HUES6 (cell line): ENCODE data around the gene BSN.

Experiments used
- H3K27ac ChIP-seq: 2 replicates; pipeline ENCODE4 v1.7.0; 2013; ENCODE audit warnings: low read depth, mild to moderate bottlenecking, low read length, inconsistent platforms
- H3K27me3 ChIP-seq: 2 replicates; pipeline ENCODE4 v1.6.1; 2013; ENCODE audit warnings: low read length; ENCODE audit not compliant: control insufficient read depth, insufficient read depth
- H3K36me3 ChIP-seq: 2 replicates; pipeline ENCODE4 v1.6.1; 2013; ENCODE audit warnings: low read length; ENCODE audit not compliant: control insufficient read depth, insufficient read depth
- H3K4me1 ChIP-seq: 2 replicates; pipeline ENCODE4 v1.6.1; 2013; ENCODE audit warnings: low read length; ENCODE audit not compliant: control insufficient read depth, insufficient read depth
- H3K4me3 ChIP-seq: 2 replicates; pipeline ENCODE4 v1.5.1; 2013; ENCODE audit warnings: low read depth, low read length
- H3K9ac ChIP-seq: one replicate; pipeline ENCODE4 v1.6.1; 2013; ENCODE audit warnings: mild to moderate bottlenecking, low read length
- H3K9me3 ChIP-seq: 2 replicates; pipeline ENCODE4 v1.6.1; 2013; ENCODE audit warnings: low read depth, low read length; ENCODE audit not compliant: control insufficient read depth, insufficient read depth

BSN gene

DNA sequence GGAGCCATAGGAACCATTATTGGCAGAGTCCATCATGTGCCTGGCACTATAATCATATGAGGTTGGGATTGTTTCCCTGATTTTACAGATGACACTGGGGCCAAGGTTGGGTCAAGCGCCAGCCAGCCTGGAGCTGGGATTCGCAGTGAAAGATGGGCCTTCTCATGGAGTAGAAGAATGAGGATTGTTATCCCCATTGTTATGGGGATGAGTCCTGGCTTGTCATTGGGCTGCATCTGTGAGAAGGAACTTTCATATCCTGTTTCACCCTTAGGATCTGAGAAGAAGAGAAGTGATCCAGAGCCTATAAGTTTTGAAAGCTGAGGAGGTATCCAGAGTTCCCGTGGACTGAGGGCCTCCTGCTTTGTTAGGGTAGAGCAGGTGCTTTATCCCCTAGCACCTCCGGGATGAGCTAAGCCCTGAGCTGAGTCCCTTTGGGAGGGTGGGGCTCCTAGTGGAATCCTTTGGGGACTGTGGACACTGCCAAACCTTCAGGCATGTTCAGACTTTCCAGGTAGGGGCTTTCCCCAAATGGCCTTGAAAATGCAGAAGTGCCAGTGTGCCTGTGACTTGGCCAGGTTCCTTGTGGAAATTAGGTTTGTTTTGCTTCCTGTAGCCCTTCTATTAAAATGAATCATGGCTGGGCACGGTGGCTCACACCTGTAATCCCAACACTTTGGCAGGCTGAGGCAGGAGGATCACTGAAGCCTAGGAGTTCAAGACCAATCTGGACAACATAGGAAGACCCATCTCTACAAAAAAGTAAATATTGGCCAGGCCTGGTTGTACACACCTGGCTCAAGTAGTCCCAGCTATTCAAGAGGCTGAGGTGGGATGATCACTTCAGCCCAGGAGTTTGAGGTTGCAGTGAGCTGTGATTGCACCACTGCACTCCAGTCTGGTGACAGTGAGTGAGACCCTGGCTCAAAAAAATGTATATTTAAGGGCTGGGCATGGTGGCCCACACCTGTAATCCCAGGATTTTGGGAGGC is 30.2 kb upstream of the BSN start:
- no peak overlapping the region for H3K27ac ChIP-seq
- no peaks in the 10 kb centered on the region for H3K4me1 ChIP-seq
- peaks cover 35% of the 10 kb centered on the region for H3K36me3 ChIP-seq
- no peaks in the 10 kb centered on the region for H3K27me3 ChIP-seq
- no peaks in the 10 kb centered on the region for H3K9me3 ChIP-seq
- H3K9ac ChIP-seq: no peak overlapping the region
- H3K4me3 ChIP-seq: no peak overlapping the region

DNA sequence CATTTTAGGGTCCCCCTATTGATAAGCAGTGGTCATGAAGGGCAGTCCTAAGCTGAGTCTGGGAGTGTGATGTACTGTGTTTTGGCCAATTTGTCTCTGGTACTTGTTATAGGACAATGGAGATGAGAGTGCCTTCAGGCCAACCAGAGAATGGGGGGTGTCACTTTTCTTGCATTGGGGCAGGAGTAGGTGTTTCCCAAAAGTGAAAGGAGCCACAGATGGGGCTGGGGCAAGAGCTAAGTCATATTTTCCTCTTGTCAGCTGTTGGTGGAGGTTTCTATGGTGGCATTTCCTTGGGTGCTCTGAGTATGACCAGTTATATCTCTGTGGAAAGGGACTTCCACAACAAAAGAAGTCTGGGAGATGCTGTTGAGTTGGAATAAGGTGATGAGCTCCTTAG is 24.7 kb upstream of the BSN start:
- Histone ChIP-seq H3K4me3 (no peak overlapping the region), H3K4me1 (no peaks in the 10 kb centered on the region; the same call in 1 of the 2 replicates), H3K27me3 (no peaks in the 10 kb centered on the region), H3K9me3 (no peaks in the 10 kb centered on the region), H3K9ac (no peak overlapping the region), H3K27ac (no peak overlapping the region), H3K36me3 (peaks cover 47% of the 10 kb centered on the region)

DNA sequence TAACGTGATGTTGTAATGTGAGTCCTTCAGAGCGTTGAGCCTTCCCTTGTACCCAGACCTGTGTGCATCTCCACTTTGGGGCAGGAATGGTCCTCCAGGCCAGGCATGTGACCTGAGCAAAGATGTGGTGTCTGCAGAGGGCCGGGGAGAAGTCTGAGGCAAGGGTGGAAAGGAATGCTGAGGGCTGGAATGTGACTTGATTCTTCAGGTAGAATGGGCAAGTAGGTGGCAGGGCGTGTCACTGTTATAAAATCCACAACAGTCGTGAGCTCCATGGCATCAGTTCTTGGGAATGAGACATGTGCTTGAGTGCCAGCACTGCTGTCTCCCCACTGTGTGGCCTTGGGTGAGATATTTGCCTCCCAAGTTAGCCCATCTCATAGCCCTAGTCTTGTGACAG is 24.0 kb upstream of the BSN start:
- no peaks in the 10 kb centered on the region for H3K9me3 ChIP-seq

DNA sequence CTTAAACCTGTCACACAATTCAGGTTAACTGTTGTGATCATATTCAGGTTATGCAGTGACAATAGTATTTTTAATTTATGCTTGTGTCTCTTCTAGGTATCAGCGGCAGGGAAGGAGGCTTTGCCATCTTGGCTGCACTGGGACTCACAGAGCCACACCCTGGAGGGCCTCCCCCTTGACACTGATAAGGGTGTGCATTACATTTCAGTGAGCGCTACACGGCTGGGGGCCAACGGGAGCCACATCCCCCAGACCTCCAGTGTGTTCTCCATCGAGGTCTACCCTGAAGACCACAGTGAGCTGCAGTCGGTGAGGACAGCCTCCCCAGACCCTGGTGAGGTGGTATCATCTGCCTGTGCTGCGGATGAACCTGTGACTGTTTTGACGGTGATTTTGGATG is 23.6 kb upstream of the BSN start:
- Histone ChIP-seq H3K36me3 (peaks cover 45% of the 10 kb centered on the region), H3K27ac (no peak overlapping the region), H3K4me3 (no peak overlapping the region), H3K27me3 (no peaks in the 10 kb centered on the region), H3K4me1 (peaks cover 8% of the 10 kb centered on the region), H3K9ac (no peak overlapping the region), H3K9me3 (no peaks in the 10 kb centered on the region)

More for the DNA sequence above, 24.0 kb upstream of the BSN start:
- Histone ChIP-seq H3K36me3 (peaks cover 43% of the 10 kb centered on the region), H3K27me3 (no peaks in the 10 kb centered on the region), H3K27ac (no peak overlapping the region), H3K9ac (no peak overlapping the region), H3K4me1 (peaks cover 3% of the 10 kb centered on the region; the same call in 1 of the 2 replicates), H3K4me3 (no peak overlapping the region)

DNA sequence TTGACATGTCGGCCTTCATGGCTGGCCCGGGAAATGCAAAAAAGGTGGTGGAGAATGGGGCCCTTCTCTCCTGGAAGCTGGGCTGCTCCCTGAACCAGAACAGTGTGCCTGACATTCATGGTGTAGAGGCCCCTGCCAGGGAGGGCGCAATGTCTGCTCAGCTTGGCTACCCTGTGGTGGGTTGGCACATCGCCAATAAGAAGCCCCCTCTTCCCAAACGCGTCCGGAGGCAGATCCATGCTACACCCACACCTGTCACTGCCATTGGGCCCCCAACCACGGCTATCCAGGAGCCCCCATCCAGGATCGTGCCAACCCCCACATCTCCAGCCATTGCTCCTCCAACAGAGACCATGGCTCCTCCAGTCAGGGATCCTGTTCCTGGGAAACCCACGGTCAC is 23.1 kb upstream of the BSN start:
- no peak overlapping the region for H3K4me3 ChIP-seq
- H3K4me1 ChIP-seq: peaks cover 13% of the 10 kb centered on the region
- H3K27ac ChIP-seq: no peak overlapping the region
- H3K27me3 ChIP-seq: no peaks in the 10 kb centered on the region
- H3K9ac ChIP-seq: no peak overlapping the region
- no peaks in the 10 kb centered on the region for H3K9me3 ChIP-seq
- peaks cover 45% of the 10 kb centered on the region for H3K36me3 ChIP-seq

DNA sequence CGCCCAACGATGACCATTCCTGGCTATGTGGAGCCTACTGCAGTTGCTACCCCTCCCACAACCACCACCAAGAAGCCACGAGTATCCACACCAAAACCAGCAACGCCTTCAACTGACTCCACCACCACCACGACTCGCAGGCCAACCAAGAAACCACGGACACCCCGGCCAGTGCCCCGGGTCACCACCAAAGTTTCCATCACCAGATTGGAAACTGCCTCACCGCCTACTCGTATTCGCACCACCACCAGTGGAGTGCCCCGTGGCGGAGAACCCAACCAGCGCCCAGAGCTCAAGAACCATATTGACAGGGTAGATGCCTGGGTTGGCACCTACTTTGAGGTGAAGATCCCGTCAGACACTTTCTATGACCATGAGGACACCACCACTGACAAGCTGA is 22.6 kb upstream of the BSN start:
- Histone ChIP-seq H3K9me3 (no peaks in the 10 kb centered on the region), H3K4me1 (peaks cover 18% of the 10 kb centered on the region), H3K36me3 (peaks cover 45% of the 10 kb centered on the region)

DNA sequence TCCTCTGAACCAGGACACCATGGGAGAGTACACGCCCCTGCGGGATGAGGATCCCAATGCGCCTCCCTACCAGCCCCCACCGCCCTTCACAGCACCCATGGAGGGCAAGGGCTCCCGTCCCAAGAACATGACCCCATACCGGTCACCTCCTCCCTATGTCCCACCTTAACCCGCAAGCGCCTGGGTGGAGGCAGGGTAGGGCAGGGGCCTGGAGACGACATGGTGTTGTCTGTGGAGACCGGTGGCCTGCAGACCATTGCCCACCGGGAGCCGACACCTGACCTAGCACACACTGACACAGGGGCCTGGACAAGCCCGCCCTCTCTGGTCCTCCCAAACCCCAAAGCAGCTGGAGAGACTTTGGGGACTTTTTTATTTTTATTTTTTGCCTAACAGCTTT is 21.2 kb upstream of the BSN start:
- no peak overlapping the region for H3K4me3 ChIP-seq
- no peaks in the 10 kb centered on the region for H3K9me3 ChIP-seq
- H3K9ac ChIP-seq: no peak overlapping the region
- H3K4me1 ChIP-seq: peaks cover 20% of the 10 kb centered on the region
- H3K27me3 ChIP-seq: no peaks in the 10 kb centered on the region
- H3K36me3 ChIP-seq: peaks cover 45% of the 10 kb centered on the region
- no peak overlapping the region for H3K27ac ChIP-seq

More for the DNA sequence above, 22.6 kb upstream of the BSN start:
- Histone ChIP-seq H3K27me3 (no peaks in the 10 kb centered on the region), H3K9ac (no peak overlapping the region), H3K4me3 (no peak overlapping the region), H3K27ac (no peak overlapping the region)

DNA sequence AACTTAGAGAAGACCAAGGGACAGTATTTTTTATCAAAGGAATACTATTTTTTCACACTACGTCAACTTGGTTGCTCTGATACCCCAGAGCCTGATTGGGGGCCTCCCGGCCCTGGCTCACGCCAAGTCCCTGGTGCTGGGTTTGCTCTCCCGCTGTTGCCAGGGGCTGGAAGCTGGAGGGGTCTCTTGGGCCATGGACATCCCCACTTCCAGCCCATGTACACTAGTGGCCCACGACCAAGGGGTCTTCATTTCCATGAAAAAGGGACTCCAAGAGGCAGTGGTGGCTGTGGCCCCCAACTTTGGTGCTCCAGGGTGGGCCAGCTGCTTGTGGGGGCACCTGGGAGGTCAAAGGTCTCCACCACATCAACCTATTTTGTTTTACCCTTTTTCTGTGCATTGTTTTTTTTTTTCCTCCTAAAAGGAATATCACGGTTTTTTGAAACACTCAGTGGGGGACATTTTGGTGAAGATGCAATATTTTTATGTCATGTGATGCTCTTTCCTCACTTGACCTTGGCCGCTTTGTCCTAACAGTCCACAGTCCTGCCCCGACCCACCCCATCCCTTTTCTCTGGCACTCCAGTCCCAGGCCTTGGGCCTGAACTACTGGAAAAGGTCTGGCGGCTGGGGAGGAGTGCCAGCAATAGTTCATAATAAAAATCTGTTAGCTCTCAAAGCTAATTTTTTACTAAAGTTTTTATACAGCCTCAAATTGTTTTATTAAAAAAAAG is 20.3 kb upstream of the BSN start:
- Histone ChIP-seq H3K27ac (no peak overlapping the region), H3K27me3 (no peaks in the 10 kb centered on the region), H3K4me1 (peaks cover 20% of the 10 kb centered on the region), H3K4me3 (no peak overlapping the region), H3K9me3 (no peaks in the 10 kb centered on the region), H3K9ac (no peak overlapping the region), H3K36me3 (peaks cover 45% of the 10 kb centered on the region)

DNA sequence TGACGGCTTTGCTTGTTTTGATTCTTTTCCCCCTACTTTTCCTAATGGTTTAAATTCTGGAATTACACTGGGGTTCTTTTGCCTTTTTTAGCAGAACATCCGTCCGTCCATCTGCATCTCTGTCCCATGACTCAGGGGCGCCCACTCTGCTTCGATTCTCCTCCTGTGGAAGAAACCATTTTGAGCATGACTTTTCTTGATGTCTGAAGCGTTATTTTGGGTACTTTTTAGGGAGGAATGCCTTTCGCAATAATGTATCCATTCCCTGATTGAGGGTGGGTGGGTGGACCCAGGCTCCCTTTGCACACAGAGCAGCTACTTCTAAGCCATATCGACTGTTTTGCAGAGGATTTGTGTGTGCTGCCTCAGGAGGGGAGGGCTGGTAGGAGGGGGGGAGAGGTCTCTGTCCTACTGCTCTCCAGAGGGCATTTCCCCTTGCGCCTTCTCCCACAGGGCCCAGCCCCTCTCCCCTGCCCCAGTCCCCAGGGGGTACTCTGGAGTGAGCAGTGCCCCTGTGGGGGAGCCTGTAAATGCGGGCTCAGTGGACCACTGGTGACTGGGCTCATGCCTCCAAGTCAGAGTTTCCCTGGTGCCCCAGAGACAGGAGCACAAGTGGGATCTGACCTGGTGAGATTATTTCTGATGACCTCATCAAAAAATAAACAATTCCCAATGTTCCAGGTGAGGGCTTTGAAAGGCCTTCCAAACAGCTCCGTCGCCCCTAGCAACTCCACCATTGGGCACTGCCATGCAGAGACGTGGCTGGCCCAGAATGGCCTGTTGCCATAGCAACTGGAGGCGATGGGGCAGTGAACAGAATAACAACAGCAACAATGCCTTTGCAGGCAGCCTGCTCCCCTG is 19.5 kb upstream of the BSN start:
- Histone ChIP-seq H3K9me3 (no peaks in the 10 kb centered on the region), H3K4me1 (peaks cover 20% of the 10 kb centered on the region), H3K27ac (0 out of 2 replicates have a peak overlapping the region, but pooled peaks have one; percentile 16), H3K27me3 (no peaks in the 10 kb centered on the region), H3K9ac (no peak overlapping the region), H3K4me3 (no peak overlapping the region), H3K36me3 (peaks cover 45% of the 10 kb centered on the region)

DNA sequence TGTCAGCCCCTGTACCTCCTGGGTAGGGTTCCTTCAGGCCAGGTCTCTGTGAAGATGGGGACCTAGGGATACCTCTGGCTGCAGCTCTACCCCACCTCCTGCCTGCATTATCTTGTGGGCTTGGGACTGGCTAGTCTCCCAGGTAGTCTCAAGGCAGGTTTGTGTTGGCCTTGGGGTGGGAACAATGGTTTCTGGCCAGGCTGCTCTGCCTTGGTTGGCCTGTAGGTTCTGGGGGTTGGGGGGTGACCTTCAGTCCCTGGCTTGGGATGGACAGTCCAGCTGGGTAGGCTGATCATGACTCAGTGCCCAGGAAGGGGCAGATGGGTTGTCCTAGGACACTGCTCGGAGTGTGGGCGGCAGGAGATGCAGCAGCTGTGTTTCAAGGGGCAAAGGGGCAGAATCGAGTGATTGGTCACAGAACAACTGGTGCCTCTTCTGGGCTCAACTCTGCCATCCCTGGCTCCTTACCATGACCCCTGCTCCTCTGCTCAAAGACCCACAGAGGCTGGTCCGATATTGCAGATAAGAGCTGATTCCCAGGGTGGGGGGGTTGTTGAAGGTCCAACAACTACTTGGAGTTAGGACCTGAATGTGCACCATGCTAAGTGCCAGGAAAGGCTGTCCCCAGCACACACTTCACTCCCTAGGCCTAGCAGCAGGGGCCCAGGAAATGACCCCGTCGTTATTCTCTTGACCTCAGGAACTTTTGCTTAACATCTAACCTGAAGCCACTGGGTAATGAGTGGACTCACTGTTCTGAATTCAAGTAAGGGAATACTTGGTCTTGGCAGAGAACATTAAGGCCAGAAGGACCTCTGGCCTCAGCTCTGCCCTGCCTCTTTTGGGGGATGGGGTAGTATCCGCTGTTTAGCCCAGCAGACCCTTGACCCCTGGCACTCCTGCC is 18.1 kb upstream of the BSN start:
- no peak overlapping the region for H3K9ac ChIP-seq
- peaks cover 32% of the 10 kb centered on the region for H3K36me3 ChIP-seq
- no peak overlapping the region for H3K4me3 ChIP-seq
- peaks cover 26% of the 10 kb centered on the region for H3K4me1 ChIP-seq
- H3K9me3 ChIP-seq: no peaks in the 10 kb centered on the region
- H3K27me3 ChIP-seq: no peaks in the 10 kb centered on the region
- no peak overlapping the region for H3K27ac ChIP-seq
